ENCODE data around the gene SLC10A6.

Gene SLC10A6

GRCh38 chr4:86809809-86810208, 39.4 kb downstream of the SLC10A6 start:
- intact Hi-C loops (cut with DNase I): no loop called here
- DNase-seq: no peak

GRCh38 chr4:86791126-86791525, 58.1 kb downstream of the SLC10A6 start:
- no peak for DNase-seq
- intact Hi-C loops (cut with DNase I): no loop called here

GRCh38 chr4:86788826-86789225, 60.4 kb downstream of the SLC10A6 start:
- DNase-seq: no peak
- intact Hi-C loops (cut with DNase I): no loop called here

- intact Hi-C loops (cut with DNase I): no loop called here
- DNase-seq: no peak
These were observed 71.0 kb downstream of the SLC10A6 start for GRCh38 chr4:86778175-86778574.

GRCh38 chr4:86775061-86775460, 74.1 kb downstream of the SLC10A6 start:
- no peak for DNase-seq
- intact Hi-C loops (cut with DNase I): no loop called here

All from posterior cingulate gyrus (tissue), 11 donors.